Smooth muscle cell (in vitro differentiated cells): ENCODE data around the gene TNIK. TPM values are rescaled to one million over a fixed set of nuclear protein-coding genes. Genes with fewer than 3 reads are reported as not detected.

ENCODE experiments used
- DNase-seq: peaks from one replicate; lab custom pipeline; 2025; ENCODE audit not compliant: unreplicated experiment; lab: John Stamatoyannopoulos, UW
- H2AFZ ChIP-seq: fragments of 200-600 bp; sonication (generic); 2 replicates; pipeline ENCODE4 v1.6.0; 2016; ENCODE audit warnings: antibody characterized with exemption, low read depth, mild to moderate bottlenecking
- H3F3A ChIP-seq: fragments of 200-600 bp; sonication (generic); 2 replicates; pipeline ENCODE4 v1.6.0; 2017; ENCODE audit warnings: antibody characterized with exemption, low read depth
- H3K27ac ChIP-seq: fragments of 200-600 bp; sonication (generic); 2 replicates; pipeline ENCODE4 v1.5.1; 2016; ENCODE audit warnings: low read depth, mild to moderate bottlenecking
- H3K27me3 ChIP-seq: fragments of 200-600 bp; sonication (generic); 2 replicates; pipeline ENCODE4 v1.6.1; 2016; ENCODE audit warnings: low read depth, mild to moderate bottlenecking
- H3K36me3 ChIP-seq: fragments of 200-600 bp; sonication (generic); 2 replicates; pipeline ENCODE4 v1.5.1; 2016; ENCODE audit warnings: low read depth
- H3K4me1 ChIP-seq: fragments of 200-600 bp; sonication (generic); 2 replicates; pipeline ENCODE4 v1.5.1; 2016; ENCODE audit warnings: low read depth
- H3K4me2 ChIP-seq: fragments of 200-600 bp; sonication (generic); 2 replicates; pipeline ENCODE4 v1.6.0; 2016; ENCODE audit warnings: mild to moderate bottlenecking
- H3K4me3 ChIP-seq: fragments of 200-600 bp; sonication (generic); 2 replicates; pipeline ENCODE4 v1.5.1; 2016; ENCODE audit warnings: mild to moderate bottlenecking
- H3K79me2 ChIP-seq: fragments of 200-600 bp; sonication (generic); 2 replicates; pipeline ENCODE4 v1.6.0; 2016; ENCODE audit warnings: low read depth, mild to moderate bottlenecking
- H3K9ac ChIP-seq: fragments of 200-600 bp; sonication (generic); 2 replicates; pipeline ENCODE4 v1.6.0; 2016; ENCODE audit warnings: low read depth
- H3K9me3 ChIP-seq: fragments of 200-600 bp; sonication (generic); replicated peaks from 2 replicates; pipeline ENCODE4 v1.5.1; 2016; ENCODE audit warnings: low read depth
- H4K20me1 ChIP-seq: fragments of 200-600 bp; sonication (generic); 2 replicates; pipeline ENCODE4 v1.6.0; 2016; ENCODE audit warnings: low read depth
- CTCF ChIP-seq: fragments of 200-600 bp; sonication (generic); IDR thresholded peaks from 2 replicates; pipeline ENCODE4 v1.5.1; 2017; ENCODE audit warnings: borderline replicate concordance, mild to moderate bottlenecking, antibody characterized with exemption; ENCODE audit not compliant: insufficient read depth, poor library complexity, severe bottlenecking
- WGBS: methylation state at CpG from one replicate; pipeline ENCODE4 v1.1.7; 2016; ENCODE audit warnings: low lambda C conversion rate; 5-methylcytosine and 5-hydroxymethylcytosine counted together
- polyA plus RNA-seq: library from polyadenylated mRNA; unstranded; fragments of >200 nt; fragmentation: Nextera tagmentation; extraction: Ambion mirVana; gene quantifications from 2 replicates; pipeline ENCODE4 v1.2.1, GENCODE V29; 2016
- total RNA-seq: library from RNA; depleted of rRNA; stranded (reverse); fragments of >200 nt; gene quantifications from 2 replicates; pipeline ENCODE4 v1.2.3, GENCODE V29; 2014

TNIK gene
- total and polyA plus RNA-seq, 2 experiments from 2014 or later = 10.4 to 12.5 TPM

- H3K36me3 ChIP-seq = peaks cover 7% of the 10 kb centered on the region
- no peaks in the 10 kb centered on the region for H3K9me3 ChIP-seq
- H3K27me3 ChIP-seq = no peaks in the 10 kb centered on the region
- no peak for DNase-seq
- TF ChIP-seq CTCF = no peak
- H3F3A ChIP-seq = no peaks in the 10 kb centered on the region
- H3K4me2 ChIP-seq = no peak overlapping the region
- no peak overlapping the region for H3K9ac ChIP-seq
- H3K4me1 ChIP-seq = peaks cover 5% of the 10 kb centered on the region
- no peak overlapping the region for H3K4me3 ChIP-seq
- H3K27ac ChIP-seq = no peak overlapping the region
- 93% methylated on average over 20 of the region's 20 CpGs for WGBS
- H2AFZ ChIP-seq = no peak overlapping the region
- no peaks in the 10 kb centered on the region for H4K20me1 ChIP-seq
- H3K79me2 ChIP-seq = no peaks in the 10 kb centered on the region
Observed at GRCh38 chr3:171159024-171159821, 301.0 kb downstream of the TNIK start.

- Histone ChIP-seq H3K4me2 (no peak overlapping the region), H3F3A (no peaks in the 10 kb centered on the region), H3K27me3 (no peaks in the 10 kb centered on the region), H3K4me3 (no peak overlapping the region), H4K20me1 (no peaks in the 10 kb centered on the region), H3K9me3 (no peaks in the 10 kb centered on the region), H3K79me2 (no peaks in the 10 kb centered on the region), H2AFZ (no peak overlapping the region), H3K9ac (no peak overlapping the region), H3K36me3 (peaks cover 4% of the 10 kb centered on the region), H3K27ac (no peak overlapping the region), H3K4me1 (peaks cover 5% of the 10 kb centered on the region)
- DNase-seq = no peak
- TF ChIP-seq CTCF = no peak
- 100% methylated on average over 3 of the region's 3 CpGs for WGBS
Observed at GRCh38 chr3:171157980-171158379, 302.2 kb downstream of the TNIK start.

- WGBS = 90% methylated on average over 14 of the region's 14 CpGs
- H3K9ac ChIP-seq = no peak overlapping the region
- H2AFZ ChIP-seq = no peak overlapping the region
- no peak overlapping the region for H3K27ac ChIP-seq
- no peak overlapping the region for H3K4me2 ChIP-seq
- no peaks in the 10 kb centered on the region for H3K27me3 ChIP-seq
- DNase-seq = no peak
- H3K79me2 ChIP-seq = no peaks in the 10 kb centered on the region
- no peak overlapping the region for H3K4me3 ChIP-seq
- no peak for TF ChIP-seq CTCF
- no peaks in the 10 kb centered on the region for H3K9me3 ChIP-seq
- H4K20me1 ChIP-seq = no peaks in the 10 kb centered on the region
- no peaks in the 10 kb centered on the region for H3K36me3 ChIP-seq
- no peaks in the 10 kb centered on the region for H3F3A ChIP-seq
- H3K4me1 ChIP-seq = peaks cover 5% of the 10 kb centered on the region
Observed at GRCh38 chr3:171157286-171157685, 302.9 kb downstream of the TNIK start.
